Thoracic aorta (tissue), 2 donors: ENCODE results near the gene SEC61G. TPM values are rescaled to one million over a fixed set of nuclear protein-coding genes. Genes with fewer than 3 reads are reported as not detected.

ENCODE experiments used
- ATAC-seq: fragments of 150-250 bp; one replicate; pipeline ENCODE4 v1.8.0; 2017; ENCODE audit warnings: low read depth; ENCODE audit not compliant: insufficient number of reproducible peaks, low FRiP score
- DNase-seq: peaks from one replicate; pipeline ENCODE4 v3.0.0-alpha.2; 2020; ENCODE audit warnings: low spot score
- H3K27ac ChIP-seq, 2 donors: fragments of 200-600 bp; sonication (generic); 1 replicate in 1 of 2; 2 replicates in 1 of 2; pipeline ENCODE4 v1.5.1; 2016; ENCODE audit warnings: mild to moderate bottlenecking in 2 of 2, moderate library complexity in 2 of 2
- H3K27me3 ChIP-seq: fragments of 200-600 bp; sonication (generic); replicated peaks from 2 replicates; pipeline ENCODE4 v1.6.0; 2016; ENCODE audit warnings: mild to moderate bottlenecking; ENCODE audit not compliant: insufficient read depth
- H3K36me3 ChIP-seq: fragments of 200-600 bp; sonication (generic); one replicate; pipeline ENCODE4 v1.5.1; 2016
- H3K4me1 ChIP-seq, 2 donors: fragments of 200-600 bp; sonication (generic); 1 replicate in 1 of 2; 2 replicates in 1 of 2; pipeline versions ENCODE4 v1.5.1 to v1.6.0; 2016; ENCODE audit warnings: low read depth in 2 of 2, mild to moderate bottlenecking in 1 of 2; ENCODE audit not compliant: control insufficient read depth in 1 of 2
- H3K4me3 ChIP-seq: fragments of 200-600 bp; sonication (generic); 2 replicates; pipeline ENCODE4 v1.5.1; 2016; ENCODE audit warnings: mild to moderate bottlenecking
- H3K9me3 ChIP-seq: fragments of 200-600 bp; sonication (generic); 2 replicates; pipeline ENCODE4 v1.5.1; 2016
- CTCF ChIP-seq: fragments of 200-600 bp; sonication (generic); IDR thresholded peaks from one replicate; pipeline ENCODE4 v1.5.1; 2019; ENCODE audit warnings: antibody characterized with exemption
- total RNA-seq, 2 donors: library from RNA; depleted of rRNA; stranded (reverse); fragments of >200 nt; gene quantifications; one replicate each; pipeline versions ENCODE4 v1.1.0 to v1.2.3, GENCODE V29; 2016

Gene SEC61G
- total RNA-seq, 2 donors from 2014 or later = 224 to 376 TPM

GRCh38 chr7:54711900-54712595, 47.0 kb downstream of the SEC61G start:
- H3K27ac ChIP-seq = no peak overlapping the region
- no peaks in the 10 kb centered on the region for H3K36me3 ChIP-seq
- no peaks in the 10 kb centered on the region for H3K4me1 ChIP-seq
- DNase-seq = no peak
- ATAC-seq = no peak
- no peaks in the 10 kb centered on the region for H3K9me3 ChIP-seq
- no peaks in the 10 kb centered on the region for H3K27me3 ChIP-seq
- H3K4me3 ChIP-seq = no peak overlapping the region
- TF ChIP-seq CTCF = no peak

GRCh38 chr7:54709283-54709682, 49.7 kb downstream of the SEC61G start:
- no peak for ATAC-seq
- Histone ChIP-seq H3K27ac (no peak overlapping the region), H3K4me3 (no peak overlapping the region), H3K36me3 (no peaks in the 10 kb centered on the region), H3K4me1 (no peaks in the 10 kb centered on the region), H3K27me3 (no peaks in the 10 kb centered on the region), H3K9me3 (no peaks in the 10 kb centered on the region)
- no peak for TF ChIP-seq CTCF
- no peak for DNase-seq

- H3K36me3 ChIP-seq = no peaks in the 10 kb centered on the region
- H3K4me3 ChIP-seq = no peak overlapping the region
- H3K27me3 ChIP-seq = no peaks in the 10 kb centered on the region
- ATAC-seq (no peak), DNase-seq (no peak)
- H3K27ac ChIP-seq = no peak overlapping the region
- TF ChIP-seq CTCF = no peak
- H3K4me1 ChIP-seq = no peaks in the 10 kb centered on the region
- H3K9me3 ChIP-seq = no peaks in the 10 kb centered on the region
Observed at GRCh38 chr7:54705436-54705835, 53.6 kb downstream of the SEC61G start.

GRCh38 chr7:54704851-54705250, 54.2 kb downstream of the SEC61G start:
- no peak for ATAC-seq
- no peaks in the 10 kb centered on the region for H3K27me3 ChIP-seq
- H3K4me3 ChIP-seq = no peak overlapping the region
- DNase-seq = no peak
- no peaks in the 10 kb centered on the region for H3K36me3 ChIP-seq
- H3K9me3 ChIP-seq = no peaks in the 10 kb centered on the region
- no peak for TF ChIP-seq CTCF
- no peak overlapping the region for H3K27ac ChIP-seq
- no peaks in the 10 kb centered on the region for H3K4me1 ChIP-seq

Other genes starting within 250 kb of the SEC61G start
- not detected for gene VSTM2A, start 216.8 kb downstream of the SEC61G start, total RNA-seq